CD4-positive, alpha-beta memory T cell (primary cell): ENCODE data around the gene LRRC18. TPM values are rescaled to one million over a fixed set of nuclear protein-coding genes. Genes with fewer than 3 reads are reported as not detected.

ENCODE experiments used
- CTCF ChIA-PET: fragments of 350-600 bp; sonication (Branson Sonifier 250); formaldehyde crosslinking; loops from one replicate; lab custom pipeline; 2021; ENCODE audit warnings: inconsistent platforms; ENCODE audit not compliant: partially characterized antibody; lab: Charles Lee
- POLR2A ChIA-PET: fragments of 350-600 bp; sonication (Branson Sonifier 250); formaldehyde crosslinking; loops from one replicate; lab custom pipeline; 2021; ENCODE audit not compliant: partially characterized antibody; lab: Charles Lee
- DNase-seq, 5 donors: peaks; one replicate each; pipeline versions ENCODE4 v3.0.0 to v3.0.0-alpha.2; 2020 to 2022; ENCODE audit warnings: mixed read lengths in 1 of 5
- H3K27ac ChIP-seq: one replicate; pipeline ENCODE4 v1.7.0; 2013; ENCODE audit warnings: low read depth, low read length
- H3K27me3 ChIP-seq: 2 replicates; pipeline ENCODE4 v1.7.0; 2013; ENCODE audit warnings: mild to moderate bottlenecking, low read length, moderate library complexity; ENCODE audit not compliant: insufficient read depth
- H3K36me3 ChIP-seq: 2 replicates; pipeline ENCODE4 v1.7.0; 2013; ENCODE audit warnings: mild to moderate bottlenecking, low read length, moderate library complexity; ENCODE audit not compliant: insufficient read depth
- H3K4me1 ChIP-seq: 2 replicates; pipeline ENCODE4 v1.7.0; 2013; ENCODE audit warnings: mild to moderate bottlenecking, low read length, moderate library complexity; ENCODE audit not compliant: insufficient read depth
- H3K4me3 ChIP-seq, 2 donors: one replicate each; pipeline ENCODE4 v1.7.0; 2013; ENCODE audit warnings: low read length in 2 of 2, mild to moderate bottlenecking in 1 of 2
- H3K9me3 ChIP-seq, 2 donors: one replicate each; pipeline ENCODE4 v1.7.0; 2013; ENCODE audit warnings: low read length in 2 of 2, control low read depth in 1 of 2; ENCODE audit not compliant: control insufficient read depth in 1 of 2
- H3K27ac Mint-ChIP-seq, 7 donors: one replicate each; pipeline ENCODE4 v1.8.0; 2020 to 2021; ENCODE audit warnings: mixed read lengths in 7 of 7, mild to moderate bottlenecking in 6 of 7, inconsistent platforms in 3 of 7, moderate library complexity in 3 of 7
- H3K27me3 Mint-ChIP-seq, 2 donors: one replicate each; pipeline ENCODE4 v1.8.0; 2020 to 2021; ENCODE audit warnings: mixed read lengths in 2 of 2
- H3K36me3 Mint-ChIP-seq, 2 donors: one replicate each; pipeline ENCODE4 v1.8.0; 2020 to 2021; ENCODE audit warnings: mixed read lengths in 2 of 2, inconsistent platforms in 1 of 2, mild to moderate bottlenecking in 1 of 2
- H3K4me1 Mint-ChIP-seq, 4 donors: one replicate each; pipeline ENCODE4 v1.8.0; 2020 to 2021; ENCODE audit warnings: mixed read lengths in 4 of 4, mild to moderate bottlenecking in 1 of 4
- H3K4me3 Mint-ChIP-seq, 8 donors: one replicate each; pipeline ENCODE4 v1.8.0; 2020 to 2021; ENCODE audit warnings: mixed read lengths in 8 of 8, mild to moderate bottlenecking in 7 of 8, moderate library complexity in 6 of 8, inconsistent platforms in 3 of 8
- H3K9me3 Mint-ChIP-seq, 8 donors: one replicate each; pipeline ENCODE4 v1.8.0; 2020 to 2021; ENCODE audit warnings: mixed read lengths in 8 of 8, mild to moderate bottlenecking in 5 of 8, inconsistent platforms in 3 of 8, moderate library complexity in 1 of 8
- intact Hi-C: fragments of 100-400 bp; cut with micrococcal nuclease; formaldehyde crosslinking; loops from one replicate; pipeline ENCODE4 v1.15.1; 2023
- polyA plus RNA-seq, 2 donors: library from polyadenylated mRNA; unstranded; fragments of 300-500 nt; fragmentation: Illumina TruSeq; gene quantifications; one replicate each; pipeline ENCODE4 v1.2.3, GENCODE V29; 2021
- total RNA-seq, 2 experiments: library from RNA; stranded (reverse); gene quantifications; one replicate each; pipeline ENCODE4 v1.2.3, GENCODE V29; 2021

Gene LRRC18
- total and polyA plus RNA-seq, 4 experiments from 2014 or later: not detected

GRCh38 chr10:48890888-48891850 lies 48.5 kb downstream of the LRRC18 start:
- no peaks in the 10 kb centered on the region for H3K27me3 ChIP-seq
- no peak overlapping the region for H3K4me3 ChIP-seq
- no peak overlapping the region for H3K27ac ChIP-seq
- Mint-ChIP-seq H3K9me3 (no peaks in the 10 kb centered on the region), H3K27me3 (peaks cover 0 to 2% of the 10 kb centered on the region in 2 donors), H3K27ac (no peak overlapping the region), H3K4me3 (no peak overlapping the region), H3K4me1 (peaks cover 0 to 3% (median 0%) of the 10 kb centered on the region in 4 donors), H3K36me3 (no peaks in the 10 kb centered on the region)
- H3K36me3 ChIP-seq: no peaks in the 10 kb centered on the region
- DNase-seq: no peak
- H3K9me3 ChIP-seq: no peaks in the 10 kb centered on the region
- no peaks in the 10 kb centered on the region for H3K4me1 ChIP-seq
- intact Hi-C loops: no loop called here
- POLR2A ChIA-PET: no interaction called here
- CTCF ChIA-PET: no interaction called here

DNA sequence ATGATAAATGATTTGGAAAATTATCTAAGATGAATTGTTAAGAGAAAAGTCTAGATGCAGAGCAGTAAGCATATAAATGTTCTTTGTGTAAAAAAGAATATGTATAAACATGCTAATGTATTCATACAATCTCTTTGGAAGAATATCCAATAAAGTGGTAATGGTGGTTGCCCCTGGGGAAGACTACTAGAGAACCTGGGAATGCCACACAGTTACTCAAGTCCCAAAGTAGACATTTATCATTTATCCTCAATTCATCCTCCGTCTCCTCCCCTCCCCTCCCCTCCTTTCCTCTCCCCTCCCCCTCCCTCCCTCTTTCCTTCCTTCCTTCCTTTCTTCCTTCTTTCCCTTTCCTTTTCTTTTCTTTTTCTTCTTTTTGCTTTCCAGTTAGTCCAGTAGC lies 51.7 kb downstream of the LRRC18 start:
- Histone ChIP-seq H3K4me3 (no peak overlapping the region), H3K36me3 (no peaks in the 10 kb centered on the region), H3K27me3 (no peaks in the 10 kb centered on the region), H3K9me3 (no peaks in the 10 kb centered on the region), H3K27ac (no peak overlapping the region), H3K4me1 (no peaks in the 10 kb centered on the region)
- Mint-ChIP-seq H3K27ac (no peak overlapping the region), H3K4me1 (peaks cover 0 to 3% (median 0%) of the 10 kb centered on the region in 4 donors), H3K4me3 (no peak overlapping the region), H3K9me3 (no peaks in the 10 kb centered on the region), H3K36me3 (no peaks in the 10 kb centered on the region), H3K27me3 (peaks cover 3 to 4% of the 10 kb centered on the region in 2 donors)
- POLR2A ChIA-PET: no interaction called here
- no peak for DNase-seq
- CTCF ChIA-PET: no interaction called here
- intact Hi-C loops: no loop called here

GRCh38 chr10:48885376-48885775 lies 54.3 kb downstream of the LRRC18 start:
- Histone ChIP-seq H3K36me3 (no peaks in the 10 kb centered on the region), H3K4me1 (no peaks in the 10 kb centered on the region), H3K27me3 (no peaks in the 10 kb centered on the region), H3K27ac (no peak overlapping the region), H3K9me3 (no peaks in the 10 kb centered on the region), H3K4me3 (no peak overlapping the region)
- ChIA-PET POLR2A (no interaction called here), CTCF (no interaction called here)
- Mint-ChIP-seq H3K4me1 (no peaks in the 10 kb centered on the region), H3K9me3 (no peaks in the 10 kb centered on the region), H3K27me3 (peaks cover 3 to 4% of the 10 kb centered on the region in 2 donors), H3K4me3 (no peak overlapping the region), H3K36me3 (no peaks in the 10 kb centered on the region), H3K27ac (no peak overlapping the region)
- no peak for DNase-seq
- intact Hi-C loops: no loop called here

DNA sequence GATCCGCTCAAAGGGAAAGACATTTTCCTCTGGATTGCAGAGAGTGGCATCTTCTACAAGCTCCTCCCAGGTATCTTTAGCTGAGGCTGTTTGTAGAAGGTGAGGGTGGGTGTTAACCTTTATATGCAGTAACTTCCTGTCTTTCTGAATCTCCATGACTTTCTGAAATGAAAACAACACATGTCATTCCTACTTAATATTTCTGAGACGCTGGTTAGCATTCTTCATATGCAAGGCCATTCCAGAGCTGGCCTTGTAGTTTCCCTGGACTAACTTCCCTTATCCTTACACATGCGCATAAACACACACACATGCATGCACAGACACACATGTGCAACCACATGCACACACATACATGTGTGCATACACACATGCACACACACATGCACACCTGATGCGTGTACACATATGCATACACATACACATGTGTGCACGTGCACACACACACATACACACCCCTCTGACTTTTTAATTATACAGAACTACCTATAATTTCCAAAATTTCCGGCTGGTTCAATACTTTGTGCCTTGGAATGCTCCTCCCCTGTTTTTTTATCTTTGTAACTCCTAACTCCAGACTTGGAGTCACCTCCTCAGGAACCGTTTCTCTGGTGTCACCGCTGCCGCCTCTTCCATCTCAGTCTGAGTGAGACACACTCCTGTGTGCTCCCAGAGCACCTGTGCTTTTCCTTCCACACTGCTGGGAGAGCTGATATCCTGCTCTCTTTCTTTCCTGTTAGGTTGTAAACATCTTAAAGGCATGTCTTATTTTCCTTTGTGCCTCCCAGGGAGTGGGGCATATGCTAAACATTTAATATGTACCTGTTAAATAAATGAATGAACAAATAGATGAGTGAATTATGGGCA lies 55.2 kb downstream of the LRRC18 start:
- DNase-seq: no peak
- Histone ChIP-seq H3K4me1 (no peaks in the 10 kb centered on the region), H3K27ac (no peak overlapping the region), H3K36me3 (no peaks in the 10 kb centered on the region), H3K9me3 (no peaks in the 10 kb centered on the region), H3K27me3 (no peaks in the 10 kb centered on the region), H3K4me3 (no peak overlapping the region)
- Mint-ChIP-seq H3K27ac (no peak overlapping the region), H3K4me3 (no peak overlapping the region), H3K27me3 (peaks cover 3 to 4% of the 10 kb centered on the region in 2 donors), H3K36me3 (no peaks in the 10 kb centered on the region), H3K9me3 (no peaks in the 10 kb centered on the region), H3K4me1 (no peaks in the 10 kb centered on the region)
- POLR2A ChIA-PET: no interaction called here
- intact Hi-C loops: no loop called here
- CTCF ChIA-PET: no interaction called here

GRCh38 chr10:48883701-48884100 lies 55.9 kb downstream of the LRRC18 start:
- H3K4me1 Mint-ChIP-seq: no peaks in the 10 kb centered on the region
- no peaks in the 10 kb centered on the region for H3K4me1 ChIP-seq
- ChIA-PET CTCF (no interaction called here), POLR2A (no interaction called here)
- H3K4me3 Mint-ChIP-seq: no peak overlapping the region
- H3K36me3 ChIP-seq: no peaks in the 10 kb centered on the region
- intact Hi-C loops: no loop called here
- peaks cover 3 to 4% of the 10 kb centered on the region in 2 donors for H3K27me3 Mint-ChIP-seq
- no peaks in the 10 kb centered on the region for H3K36me3 Mint-ChIP-seq
- no peaks in the 10 kb centered on the region for H3K27me3 ChIP-seq
- H3K27ac Mint-ChIP-seq: no peak overlapping the region
- no peaks in the 10 kb centered on the region for H3K9me3 ChIP-seq
- no peak for DNase-seq
- H3K4me3 ChIP-seq: no peak overlapping the region
- H3K27ac ChIP-seq: no peak overlapping the region
- no peaks in the 10 kb centered on the region for H3K9me3 Mint-ChIP-seq

DNA sequence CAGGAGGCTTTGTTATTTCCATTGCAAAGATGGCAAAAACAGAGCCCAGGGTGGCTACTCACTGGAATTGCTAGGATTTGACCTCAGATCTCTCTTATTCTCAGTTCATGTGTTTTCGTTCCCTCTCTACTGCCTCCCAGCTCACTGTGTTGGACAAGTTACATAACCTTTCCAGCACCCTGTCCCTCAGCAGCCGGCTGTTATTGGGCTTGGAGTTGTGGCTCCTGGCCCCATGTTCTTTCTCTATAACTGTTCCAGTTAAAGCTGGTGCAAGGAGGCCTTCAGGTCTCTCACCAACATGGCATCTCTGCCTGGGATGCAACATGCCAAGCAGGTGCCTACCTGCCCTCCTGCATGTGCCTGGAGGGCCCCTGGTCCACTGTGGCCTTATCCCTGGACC lies 56.8 kb downstream of the LRRC18 start:
- Histone ChIP-seq H3K9me3 (no peaks in the 10 kb centered on the region), H3K27ac (no peak overlapping the region), H3K4me1 (no peaks in the 10 kb centered on the region), H3K36me3 (no peaks in the 10 kb centered on the region), H3K4me3 (no peak overlapping the region), H3K27me3 (no peaks in the 10 kb centered on the region)
- intact Hi-C loops: no loop called here
- Mint-ChIP-seq H3K4me1 (no peaks in the 10 kb centered on the region), H3K4me3 (no peak overlapping the region), H3K27ac (no peak overlapping the region), H3K27me3 (peaks cover 3 to 4% of the 10 kb centered on the region in 2 donors), H3K36me3 (no peaks in the 10 kb centered on the region), H3K9me3 (no peaks in the 10 kb centered on the region)
- no peak for DNase-seq
- POLR2A ChIA-PET: no interaction called here
- CTCF ChIA-PET: no interaction called here

GRCh38 chr10:48881937-48882336 lies 57.7 kb downstream of the LRRC18 start:
- peaks cover 3 to 4% of the 10 kb centered on the region in 2 donors for H3K27me3 Mint-ChIP-seq
- H3K27ac Mint-ChIP-seq: no peak overlapping the region
- Histone ChIP-seq H3K4me1 (no peaks in the 10 kb centered on the region), H3K4me3 (no peak overlapping the region), H3K36me3 (no peaks in the 10 kb centered on the region), H3K27me3 (no peaks in the 10 kb centered on the region), H3K9me3 (no peaks in the 10 kb centered on the region), H3K27ac (no peak overlapping the region)
- ChIA-PET POLR2A (no interaction called here), CTCF (no interaction called here)
- intact Hi-C loops: no loop called here
- H3K36me3 Mint-ChIP-seq: no peaks in the 10 kb centered on the region
- DNase-seq: no peak
- no peaks in the 10 kb centered on the region for H3K9me3 Mint-ChIP-seq
- no peaks in the 10 kb centered on the region for H3K4me1 Mint-ChIP-seq
- H3K4me3 Mint-ChIP-seq: no peak overlapping the region
